Coronary artery (tissue), 2 donors: ENCODE measurements around the gene SF3B4.

ENCODE experiments used
- DNase-seq: peaks from one replicate; pipeline ENCODE4 v3.0.0-alpha.2; 2017; ENCODE audit warnings: low spot score
- H3K27ac ChIP-seq, 2 donors: fragments of 200-600 bp; sonication (generic); one replicate each; pipeline ENCODE4 v1.5.1; 2016 to 2019
- H3K4me3 ChIP-seq: fragments of 200-600 bp; sonication (generic); 2 replicates; pipeline ENCODE4 v1.5.1; 2016; ENCODE audit warnings: mild to moderate bottlenecking, moderate library complexity
- CTCF ChIP-seq: fragments of 200-600 bp; sonication (generic); IDR thresholded peaks from one replicate; pipeline ENCODE4 v1.5.1; 2019; ENCODE audit warnings: antibody characterized with exemption

SF3B4 gene

GRCh38 chr1:149933208-149933607 lies 5.6 kb upstream of the SF3B4 start:
- DNase-seq = no peak
- H3K27ac ChIP-seq = no peak overlapping the region
- no peak overlapping the region for H3K4me3 ChIP-seq
- no peak for TF ChIP-seq CTCF

DNA sequence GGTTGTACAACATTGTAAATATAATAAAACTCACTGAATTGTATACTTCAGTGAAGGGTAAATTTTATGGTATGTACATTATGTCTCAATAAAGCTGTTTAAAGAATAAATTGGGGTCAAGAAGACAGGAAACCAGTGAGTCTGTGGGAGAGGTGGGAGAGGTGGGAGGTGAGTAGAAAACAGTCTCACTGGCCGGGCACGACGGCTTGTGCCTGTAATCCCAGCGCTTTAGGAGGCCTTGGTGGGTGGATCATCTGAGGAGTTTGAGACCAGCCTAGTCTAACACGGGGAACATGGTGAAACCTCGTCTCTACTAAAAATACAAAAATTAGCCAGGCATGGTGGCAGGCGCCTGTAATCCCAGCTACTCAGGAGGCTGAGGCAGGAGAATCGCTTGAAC lies 4.9 kb upstream of the SF3B4 start:
- no peak for TF ChIP-seq CTCF
- Histone ChIP-seq H3K4me3 (no peak overlapping the region), H3K27ac (no peak overlapping the region)
- DNase-seq = no peak

DNA sequence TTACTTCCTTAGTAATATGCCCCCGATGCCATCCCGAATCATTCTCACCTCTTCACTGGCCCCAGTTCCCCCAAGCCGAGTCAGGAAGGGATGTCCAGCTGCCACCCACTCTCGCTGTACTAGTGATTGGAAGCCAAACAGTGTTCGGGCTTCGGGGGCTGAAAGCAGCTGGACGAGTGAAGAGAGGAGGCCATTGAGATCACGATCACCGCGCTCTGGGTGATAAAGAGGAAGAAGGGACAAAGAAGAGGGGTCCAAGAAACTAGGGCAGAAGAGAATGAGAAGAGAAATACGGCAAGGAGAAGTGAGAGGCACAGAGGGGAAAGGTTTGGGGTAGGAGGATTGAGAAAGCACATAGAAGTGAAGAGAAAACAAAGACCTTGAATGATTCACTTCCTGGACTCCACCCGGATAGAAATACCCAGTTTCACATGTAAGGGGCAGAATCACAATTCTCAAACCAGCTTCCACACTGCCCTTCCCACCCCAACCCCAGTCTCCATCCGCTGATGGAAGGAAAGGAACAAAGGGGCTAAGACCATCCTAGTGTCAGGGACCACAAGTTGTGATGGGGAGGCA lies 3.7 kb upstream of the SF3B4 start:
- no peak overlapping the region for H3K27ac ChIP-seq
- no peak overlapping the region for H3K4me3 ChIP-seq
- TF ChIP-seq CTCF = no peak
- DNase-seq = no peak

DNA sequence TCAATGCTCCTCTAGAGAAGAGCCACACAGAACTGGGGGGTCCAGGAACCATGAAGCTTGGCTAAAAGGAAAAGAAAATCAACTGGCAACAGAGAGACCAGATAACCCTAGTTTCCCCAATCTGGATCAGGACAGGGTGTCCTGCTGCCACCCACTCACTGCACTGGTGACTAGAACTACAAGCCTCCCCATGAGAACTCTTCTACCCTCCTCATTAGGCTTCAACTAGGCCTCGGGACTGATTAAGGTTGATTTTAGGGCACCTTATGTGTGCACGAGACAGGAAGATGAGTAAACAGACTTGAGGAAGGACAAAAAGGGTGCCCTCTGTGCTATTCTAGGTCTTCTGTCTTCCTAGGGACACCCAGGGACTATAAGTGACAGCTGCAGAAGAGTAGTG lies 2.3 kb upstream of the SF3B4 start:
- no peak overlapping the region for H3K4me3 ChIP-seq
- no peak for TF ChIP-seq CTCF
- DNase-seq = no peak
- H3K27ac ChIP-seq = peak overlapping the region in 1 of 2 donors; percentile 21

GRCh38 chr1:149928401-149928724 lies 760 bp upstream of the SF3B4 start:
- no peak for TF ChIP-seq CTCF
- Histone ChIP-seq H3K27ac (peak overlapping the region; percentile 77 to 95), H3K4me3 (peak overlapping the region; percentile 98)
- DNase-seq = no peak

GRCh38 chr1:149927056-149927562 lies 494 bp downstream of the SF3B4 start:
- TF ChIP-seq CTCF = no peak
- DNase-seq = no peak
- H3K4me3 ChIP-seq = peak overlapping the region; percentile 98
- H3K27ac ChIP-seq = peak overlapping the region; percentile 77 to 95

DNA sequence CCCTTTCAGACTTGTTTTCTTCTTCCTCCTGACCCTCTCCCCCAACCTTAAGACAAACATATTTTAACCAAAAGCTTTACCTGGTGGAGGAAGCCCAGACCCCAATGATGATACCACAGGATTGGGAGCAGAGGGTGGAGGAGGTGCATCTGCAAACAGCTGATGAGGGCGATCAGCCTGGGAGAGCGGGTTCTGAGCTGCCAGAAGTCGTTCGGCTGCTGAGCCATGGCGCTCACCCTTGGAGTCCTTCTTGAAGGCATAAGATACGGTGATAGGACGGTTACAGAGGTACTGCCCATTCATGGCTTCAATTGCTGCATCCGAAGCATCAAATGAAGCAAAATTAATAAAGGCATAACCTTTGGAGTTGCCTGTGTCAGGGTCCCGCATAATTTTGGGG lies 1.3 kb downstream of the SF3B4 start:
- no peak for DNase-seq
- Histone ChIP-seq H3K4me3 (peak overlapping the region; percentile 98), H3K27ac (no peak overlapping the region)
- no peak for TF ChIP-seq CTCF
